Adrenal gland (tissue), 12 donors: ENCODE measurements around the gene PSTK. TPM values are rescaled to one million over a fixed set of nuclear protein-coding genes. Genes with fewer than 3 reads are reported as not detected.

Source experiments
- DNase-seq, 7 donors: peaks; one replicate each; pipeline ENCODE4 v3.0.0-alpha.2; 2019 to 2020
- H3K27ac ChIP-seq, 5 donors: fragments of 200-600 bp; sonication (generic) in 4 of 5; 1 replicate in 3 of 5; 2 replicates in 2 of 5; pipeline versions ENCODE4 v1.5.1 to v1.8.0; 2016 to 2020; ENCODE audit warnings: mild to moderate bottlenecking in 1 of 5
- H3K27me3 ChIP-seq: fragments of 200-600 bp; 2 replicates; pipeline ENCODE4 v1.8.0; 2021
- H3K36me3 ChIP-seq, 2 donors: fragments of 200-600 bp; replicated peaks in 1 of 2; 1 replicate in 1 of 2; 2 replicates in 1 of 2; pipeline versions ENCODE4 v1.5.1 to v1.8.0; 2018 to 2022
- H3K4me1 ChIP-seq, 2 donors: fragments of 200-600 bp; replicated peaks in 1 of 2; 1 replicate in 1 of 2; 2 replicates in 1 of 2; pipeline versions ENCODE4 v1.5.1 to v1.8.0; 2018 to 2021
- H3K4me3 ChIP-seq, 4 donors: fragments of 200-600 bp; sonication (generic) in 3 of 4; one replicate each; pipeline ENCODE4 v1.5.1; 2016 to 2018
- H3K9me3 ChIP-seq, 3 donors: fragments of 200-600 bp; sonication (generic) in 1 of 3; replicated peaks in 1 of 3; 1 replicate in 2 of 3; 2 replicates in 1 of 3; pipeline versions ENCODE4 v1.5.1 to v1.8.0; 2016 to 2021
- CTCF ChIP-seq, 6 experiments: fragments of 450-650 bp in 4 of 6; fragments of 200-600 bp in 2 of 6; sonication (generic) in 1 of 6; IDR thresholded peaks; 1 replicate in 5 of 6; 2 replicates in 1 of 6; pipeline versions ENCODE4 v1.5.1 to v1.8.0; 2016 to 2021; ENCODE audit warnings: antibody characterized with exemption in 6 of 6, mild to moderate bottlenecking in 2 of 6, moderate library complexity in 1 of 6
- POLR2A ChIP-seq, 2 donors: fragments of 450-650 bp; IDR thresholded peaks; one replicate each; pipeline ENCODE4 v1.6.1; 2017; ENCODE audit warnings: antibody characterized with exemption in 2 of 2, mild to moderate bottlenecking in 2 of 2, moderate library complexity in 1 of 2
- WGBS, 4 donors: extraction: QIAGEN DNeasy Blood & Tissue Kit in 2 of 4; methylation state at CpG; one replicate each; pipeline versions ENCODE4 v1.1.5 to v1.1.7; 2013 to 2017; 5-methylcytosine and 5-hydroxymethylcytosine counted together
- intact Hi-C, 2 donors: fragments of 100-400 bp; cut with DNase I; formaldehyde crosslinking; loops; one replicate each; pipeline versions ENCODE4 v1.14.1 to v1.15.0; 2022 to 2023
- polyA plus RNA-seq, 3 donors: library from polyadenylated mRNA; stranded (reverse); fragments of 200-250 nt in 2 of 3; fragments of 350-450 nt in 1 of 3; fragmentation: Illumina TruSeq in 1 of 3; extraction: RNeasy Lipid Tissue Mini Kit (QIAGEN cat#74804) in 1 of 3; gene quantifications; one replicate each; pipeline ENCODE4 v1.2.3, GENCODE V29; 2013 to 2014
- total RNA-seq, 9 donors: library from RNA; depleted of rRNA in 4 of 9; stranded (reverse); fragments of >200 nt in 4 of 9; fragments of 120-200 nt in 1 of 9; fragmentation: NEBNext Ultra II Directional in 1 of 9; extraction: Animal tissue kit (Norgen Biotek cat#: 25700) in 1 of 9; gene quantifications; one replicate each; pipeline versions ENCODE4 v1.1.0 to v1.2.4, GENCODE V29; 2013 to 2023
- donor health status: healthy with polysubstance abuse.
- donor health status: Bipolar disorder and iron deficiency.
- donor health status: DM: yes; HTN: yes; CAD: no.
- donor health status: DM: no; HTN: no; CAD: no.
- donor health status: DM: no; HTN: no; CAD: no.
- donor health status: DM: yes; HTN: yes; CAD: no.

PSTK gene
- total and polyA plus RNA-seq, 12 donors, result 2.1 to 9.0 (median 6.3) TPM

GRCh38 chr10:123034332-123034731, 54.1 kb downstream of the PSTK start:
- intact Hi-C loops, result no loop called here
- Histone ChIP-seq H3K4me1 (no peaks in the 10 kb centered on the region), H3K9me3 (no peaks in the 10 kb centered on the region), H3K27ac (no peak overlapping the region), H3K27me3 (no peaks in the 10 kb centered on the region), H3K36me3 (no peaks in the 10 kb centered on the region), H3K4me3 (no peak overlapping the region)
- no peak for DNase-seq
- no peak for TF ChIP-seq CTCF (IDR thresholded peaks at IDR 0.05)
- TF ChIP-seq POLR2A (IDR thresholded peaks at IDR 0.05), result no peak

DNA sequence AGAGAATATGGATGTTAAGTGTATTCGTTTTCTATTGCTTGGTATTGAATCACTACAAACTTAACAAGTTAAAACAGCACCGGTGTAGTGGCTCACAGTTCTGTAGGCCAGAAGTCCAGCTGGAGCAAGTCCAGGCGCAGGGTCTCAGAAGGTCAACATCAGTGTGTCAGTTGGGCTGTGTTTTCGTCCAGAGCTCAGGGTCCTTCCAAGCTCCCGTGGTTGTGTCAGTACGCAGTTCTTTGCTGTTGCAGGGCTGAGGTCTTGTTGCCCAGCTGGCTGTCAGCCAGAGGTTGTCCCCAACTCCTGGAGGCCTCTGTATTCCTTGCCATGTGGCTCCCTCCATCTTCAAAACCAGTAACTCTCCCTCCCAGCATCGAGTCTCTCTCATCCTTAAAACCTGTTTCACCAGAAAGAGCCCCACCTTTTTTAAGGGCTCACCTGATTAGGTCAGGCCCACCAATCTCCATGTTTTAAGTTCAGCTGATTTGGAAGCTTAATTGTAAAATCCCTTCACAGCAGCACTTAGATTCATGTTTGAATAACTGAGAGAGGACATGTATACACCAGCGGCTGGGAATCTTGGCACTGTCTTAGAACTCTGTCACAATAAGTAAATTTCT, 55.4 kb downstream of the PSTK start:
- H3K4me1 ChIP-seq, result no peaks in the 10 kb centered on the region
- no peak overlapping the region for H3K27ac ChIP-seq
- no peaks in the 10 kb centered on the region for H3K9me3 ChIP-seq
- H3K36me3 ChIP-seq, result no peaks in the 10 kb centered on the region
- H3K27me3 ChIP-seq, result no peaks in the 10 kb centered on the region
- TF ChIP-seq CTCF (IDR thresholded peaks at IDR 0.05), result no peak
- TF ChIP-seq POLR2A (IDR thresholded peaks at IDR 0.05), result no peak
- no peak overlapping the region for H3K4me3 ChIP-seq
- intact Hi-C loops, result no loop called here
- DNase-seq, result no peak
- WGBS, 4 donors, result 85 to 96% (median 90%) methylated on average over 5 to 8 of the region's 8 CpGs

GRCh38 chr10:123038782-123039631, 58.8 kb downstream of the PSTK start:
- TF ChIP-seq POLR2A (IDR thresholded peaks at IDR 0.05) (no peak), CTCF (IDR thresholded peaks at IDR 0.05) (no peak)
- intact Hi-C loops, result no loop called here
- no peaks in the 10 kb centered on the region for H3K4me1 ChIP-seq
- H3K27me3 ChIP-seq, result no peaks in the 10 kb centered on the region
- no peaks in the 10 kb centered on the region for H3K36me3 ChIP-seq
- WGBS, 4 donors, result 74 to 77% (median 74%) methylated on average over 18 of the region's 18 CpGs
- no peaks in the 10 kb centered on the region for H3K9me3 ChIP-seq
- H3K27ac ChIP-seq, result no peak overlapping the region
- no peak for DNase-seq
- H3K4me3 ChIP-seq, result no peak overlapping the region

DNA sequence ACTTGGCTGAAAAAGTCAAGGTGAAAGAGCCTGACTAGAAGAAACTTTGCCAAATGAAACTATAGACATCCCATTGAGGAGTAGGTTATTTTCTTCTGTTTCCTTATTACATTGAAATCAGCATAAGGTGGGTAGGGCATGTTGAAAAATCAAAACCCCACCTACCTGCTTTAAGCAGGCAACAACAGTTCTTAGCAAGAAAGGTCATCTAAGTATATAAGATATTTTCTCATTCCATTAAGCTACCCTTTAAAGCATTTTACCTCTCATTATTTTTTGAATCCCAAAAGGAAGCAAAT, 59.4 kb downstream of the PSTK start:
- DNase-seq, result no peak
- H3K27ac ChIP-seq, result no peak overlapping the region
- H3K4me1 ChIP-seq, result no peaks in the 10 kb centered on the region
- no peaks in the 10 kb centered on the region for H3K27me3 ChIP-seq
- intact Hi-C loops, result no loop called here
- TF ChIP-seq CTCF (IDR thresholded peaks at IDR 0.05) (no peak), POLR2A (IDR thresholded peaks at IDR 0.05) (no peak)
- H3K36me3 ChIP-seq, result no peaks in the 10 kb centered on the region
- no peak overlapping the region for H3K4me3 ChIP-seq
- H3K9me3 ChIP-seq, result no peaks in the 10 kb centered on the region

Other genes with a start within 250 kb of the PSTK start
- gene CUZD1, start 134.5 kb upstream of the PSTK start, total RNA-seq, result 1 to 10 TPM in 2 of 9 donors, under 1 TPM in 4, not detected in 3; 0.14 to 1.7 (median 0.51) TPM
- 1 to 10 TPM in 2 of 3 donors, under 1 TPM in 1; 0.26 to 2.2 (median 1.5) TPM for gene CUZD1, start 134.5 kb upstream of the PSTK start, polyA plus RNA-seq
- 1 to 10 TPM in 6 of 9 donors, under 1 TPM in 2, not detected in 1; 0.77 to 4.1 (median 1.7) TPM for gene FAM24B, start 100.8 kb upstream of the PSTK start, total RNA-seq
- gene FAM24B, start 100.8 kb upstream of the PSTK start, polyA plus RNA-seq, result 1 to 10 TPM; 2.0 to 4.0 (median 3.1) TPM
- not detected for gene FAM24A, start 69.8 kb upstream of the PSTK start, total RNA-seq
- not detected for gene FAM24A, start 69.8 kb upstream of the PSTK start, polyA plus RNA-seq
- gene C10orf88, start 26.2 kb upstream of the PSTK start, total RNA-seq, result 10 to 100 TPM in 2 of 9 donors, 1 to 10 TPM in 7; 3.8 to 14.3 (median 6.2) TPM
- 10 to 100 TPM in 1 of 3 donors, 1 to 10 TPM in 2; 5.0 to 10.7 (median 9.1) TPM for gene C10orf88, start 26.2 kb upstream of the PSTK start, polyA plus RNA-seq
- gene IKZF5, start 28.4 kb downstream of the PSTK start, total RNA-seq, result 10 to 100 TPM in 5 of 9 donors, 1 to 10 TPM in 4; 3.3 to 20.0 (median 12.6) TPM
- 10 to 100 TPM in 2 of 3 donors, 1 to 10 TPM in 1; 7.6 to 13.3 (median 11.4) TPM for gene IKZF5, start 28.4 kb downstream of the PSTK start, polyA plus RNA-seq
- 10 to 100 TPM; 21.2 to 94.7 (median 37.7) TPM for gene ACADSB, start 28.6 kb downstream of the PSTK start, total RNA-seq
- gene ACADSB, start 28.6 kb downstream of the PSTK start, polyA plus RNA-seq, result 10 to 100 TPM in 1 of 3 donors, 1 to 10 TPM in 2; 8.3 to 79.4 (median 9.0) TPM
- 1 to 10 TPM in 1 of 9 donors, not detected in 8; 1.1 TPM for gene HMX3, start 155.6 kb downstream of the PSTK start, total RNA-seq
- gene HMX3, start 155.6 kb downstream of the PSTK start, polyA plus RNA-seq, result not detected
- not detected for gene HMX2, start 167.7 kb downstream of the PSTK start, total RNA-seq
- not detected for gene HMX2, start 167.7 kb downstream of the PSTK start, polyA plus RNA-seq
- gene BUB3, start 174.0 kb downstream of the PSTK start, total RNA-seq, result 100 to 1,000 TPM in 5 of 9 donors, 10 to 100 TPM in 4; 73.9 to 149 (median 126) TPM
- gene BUB3, start 174.0 kb downstream of the PSTK start, polyA plus RNA-seq, result 100 to 1,000 TPM in 1 of 3 donors, 10 to 100 TPM in 2; 23.8 to 167 (median 28.2) TPM